ENCODE results near the gene MTMR10.

MTMR10 gene, protein sequence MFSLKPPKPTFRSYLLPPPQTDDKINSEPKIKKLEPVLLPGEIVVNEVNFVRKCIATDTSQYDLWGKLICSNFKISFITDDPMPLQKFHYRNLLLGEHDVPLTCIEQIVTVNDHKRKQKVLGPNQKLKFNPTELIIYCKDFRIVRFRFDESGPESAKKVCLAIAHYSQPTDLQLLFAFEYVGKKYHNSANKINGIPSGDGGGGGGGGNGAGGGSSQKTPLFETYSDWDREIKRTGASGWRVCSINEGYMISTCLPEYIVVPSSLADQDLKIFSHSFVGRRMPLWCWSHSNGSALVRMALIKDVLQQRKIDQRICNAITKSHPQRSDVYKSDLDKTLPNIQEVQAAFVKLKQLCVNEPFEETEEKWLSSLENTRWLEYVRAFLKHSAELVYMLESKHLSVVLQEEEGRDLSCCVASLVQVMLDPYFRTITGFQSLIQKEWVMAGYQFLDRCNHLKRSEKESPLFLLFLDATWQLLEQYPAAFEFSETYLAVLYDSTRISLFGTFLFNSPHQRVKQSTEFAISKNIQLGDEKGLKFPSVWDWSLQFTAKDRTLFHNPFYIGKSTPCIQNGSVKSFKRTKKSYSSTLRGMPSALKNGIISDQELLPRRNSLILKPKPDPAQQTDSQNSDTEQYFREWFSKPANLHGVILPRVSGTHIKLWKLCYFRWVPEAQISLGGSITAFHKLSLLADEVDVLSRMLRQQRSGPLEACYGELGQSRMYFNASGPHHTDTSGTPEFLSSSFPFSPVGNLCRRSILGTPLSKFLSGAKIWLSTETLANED

DNA sequence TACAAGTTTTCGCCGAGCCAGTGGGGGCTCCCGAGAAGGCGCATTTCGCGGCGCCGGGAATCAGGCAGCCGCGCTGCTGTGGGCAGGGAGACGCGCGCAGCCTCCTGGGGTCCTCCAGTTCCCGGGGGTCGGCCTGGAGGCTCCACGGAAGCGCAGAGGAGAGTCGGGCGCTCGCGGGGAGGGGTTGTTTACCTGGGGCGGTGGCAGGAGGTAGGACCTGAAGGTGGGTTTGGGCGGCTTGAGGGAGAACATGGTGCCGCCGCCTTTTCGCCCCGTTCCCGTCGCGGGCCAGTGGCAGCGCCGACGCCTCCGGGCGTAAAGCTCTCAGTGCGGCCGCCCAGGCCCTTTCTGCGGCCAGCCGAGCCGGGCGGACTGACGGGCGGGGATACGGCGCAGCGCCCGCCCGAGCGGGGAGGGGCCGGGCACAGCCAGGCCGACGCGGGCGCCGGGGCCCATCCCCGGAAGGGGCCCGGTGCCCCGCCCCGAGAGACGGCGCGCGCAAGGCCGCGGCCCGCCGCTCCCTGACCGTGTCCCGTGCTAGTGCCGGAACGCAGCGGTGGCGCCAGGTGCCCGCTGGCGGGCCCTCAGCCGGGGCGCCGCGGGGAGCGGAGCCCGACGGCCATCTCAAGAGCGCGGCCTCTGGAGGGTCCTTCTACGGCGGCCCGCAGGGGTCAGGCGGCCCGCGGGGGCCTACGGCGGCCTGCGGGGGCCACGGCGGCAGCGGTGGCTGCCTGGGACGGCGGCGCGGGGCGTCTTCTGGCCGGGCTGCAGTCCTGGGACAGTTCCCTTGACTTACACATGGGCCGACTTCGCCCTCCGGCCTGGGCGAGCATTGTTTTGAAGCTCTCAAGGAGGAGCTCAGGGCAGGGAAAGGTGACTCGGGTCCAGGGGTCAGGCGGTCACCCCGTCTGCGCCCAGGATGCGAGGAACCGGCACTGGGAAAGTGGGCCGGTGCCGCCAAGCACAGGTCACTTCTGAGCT, at the start of gene MTMR10:
Gene MTMR10, minus strand, starts transcription at position 374 of the 981 bp plus-strand sequence. Its CDS starts 122 bp downstream, at position 252.
- DNase-seq (ENCODE audit: low spot score), result peak; percentile 91

DNA sequence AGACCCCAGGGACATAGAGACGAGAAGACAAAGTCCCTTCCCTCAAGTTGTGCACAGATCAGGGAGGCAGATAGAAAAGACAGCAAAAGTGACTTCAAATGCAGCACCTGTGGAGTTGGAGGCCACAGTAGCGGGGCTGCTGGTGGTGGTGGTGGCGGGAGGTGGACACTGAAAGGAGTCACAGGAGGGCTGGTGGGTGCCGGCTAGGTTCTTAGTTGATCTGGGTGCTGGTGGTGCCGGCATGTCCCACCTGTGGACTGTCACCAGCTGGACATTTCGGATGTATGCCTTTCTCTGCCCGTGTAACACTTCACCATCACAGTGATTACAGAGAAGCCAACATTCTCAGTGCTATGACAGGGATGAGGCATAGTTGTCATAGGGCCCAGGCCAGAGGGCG, 49.2 kb upstream of the MTMR10 start:
- DNase-seq (ENCODE audit: low spot score), result no peak

DNA sequence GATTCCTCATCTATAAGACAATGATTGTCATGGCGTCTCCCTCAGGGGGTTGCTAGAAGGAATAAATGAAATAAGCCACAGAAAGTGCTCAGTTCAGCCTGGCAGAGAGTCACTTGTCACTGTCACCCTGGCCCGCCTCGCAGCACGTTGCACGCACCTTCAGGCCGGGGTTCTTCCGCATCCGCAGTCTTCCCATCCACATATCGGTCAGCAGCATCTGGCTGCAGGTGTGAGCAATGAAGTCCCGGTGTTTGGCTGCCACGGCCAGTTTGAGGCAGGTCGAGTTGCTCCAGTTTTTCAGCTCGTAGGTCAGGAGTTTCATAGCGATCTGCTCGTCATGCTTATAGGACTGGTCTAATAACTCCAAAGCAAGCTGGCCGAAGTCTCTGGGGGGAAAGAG, 48.5 kb upstream of the MTMR10 start:
- DNase-seq (ENCODE audit: low spot score), result no peak

DNA sequence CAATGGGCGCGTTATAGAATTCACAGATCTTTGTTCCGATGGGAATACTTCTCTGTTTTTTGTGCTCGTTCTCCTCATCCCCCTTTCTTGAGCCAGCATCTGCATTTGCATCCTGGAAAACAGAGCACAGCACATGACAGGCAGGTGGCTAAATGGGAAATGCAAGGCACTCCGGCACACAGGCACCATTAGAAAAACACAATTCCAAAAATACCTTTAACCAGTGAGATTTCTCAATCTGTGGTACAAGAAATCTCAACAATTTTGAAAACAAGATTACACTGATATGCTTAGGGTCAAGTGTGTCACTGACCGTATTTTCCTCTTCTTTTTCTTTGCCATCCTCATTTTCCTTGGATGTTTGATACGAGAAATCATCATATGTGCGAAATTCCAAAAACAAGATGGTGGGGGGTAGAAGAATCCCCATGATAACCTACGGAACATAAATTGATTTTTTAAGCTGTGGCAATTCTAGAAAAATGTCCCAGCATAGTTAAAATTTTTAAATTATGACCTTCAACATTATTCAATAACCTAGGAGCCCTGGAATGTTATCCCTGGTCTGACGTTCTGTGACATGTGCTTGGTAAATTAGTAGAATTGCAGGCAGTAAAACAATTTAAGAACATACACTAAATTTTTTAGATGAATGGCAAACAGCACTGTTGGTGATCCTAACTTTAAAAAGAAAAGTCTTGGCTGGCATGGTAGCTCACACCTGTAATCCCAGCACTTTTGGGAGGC, 46.5 kb upstream of the MTMR10 start:
- DNase-seq (ENCODE audit: low spot score), result no peak

DNA sequence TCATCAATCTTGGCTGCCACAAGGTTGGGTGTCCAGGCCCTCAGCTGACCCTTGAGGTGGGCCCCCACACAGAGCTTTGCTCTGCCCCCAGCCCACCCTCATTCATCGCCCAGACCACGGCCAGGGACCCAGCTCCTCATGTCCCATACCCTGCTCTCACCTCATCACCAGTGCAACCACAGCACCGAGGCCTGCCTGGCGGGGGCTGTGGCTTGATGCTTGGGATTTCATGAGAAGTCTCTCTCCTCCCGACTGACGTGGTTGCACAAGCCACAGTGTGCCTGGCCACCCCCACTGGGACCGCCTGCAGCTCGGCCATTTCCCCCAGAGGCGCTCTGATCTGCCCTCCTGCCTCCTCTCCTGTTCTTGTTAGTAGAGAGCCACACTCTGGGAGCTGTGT, 45.4 kb upstream of the MTMR10 start:
- DNase-seq (ENCODE audit: low spot score), result no peak

DNA sequence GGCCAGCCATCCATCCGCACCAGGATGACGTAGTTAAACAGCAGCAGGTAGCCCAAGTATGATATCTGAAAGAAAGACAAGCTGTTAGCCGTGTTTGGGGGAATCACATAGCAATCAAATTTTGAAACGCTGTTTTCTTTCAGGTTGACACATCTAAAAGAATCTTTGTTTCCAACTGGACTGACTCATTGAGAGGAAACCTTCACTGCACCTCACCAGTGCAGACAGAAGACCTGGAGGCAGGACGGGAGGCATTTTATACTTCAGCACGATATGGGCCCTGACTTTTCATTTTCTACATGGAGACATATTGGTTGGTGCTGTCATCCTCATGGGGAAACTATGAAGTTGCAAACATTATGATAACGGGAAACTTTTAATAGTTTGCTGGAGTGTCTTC, 44.2 kb upstream of the MTMR10 start:
- no peak for DNase-seq (ENCODE audit: low spot score)

DNA sequence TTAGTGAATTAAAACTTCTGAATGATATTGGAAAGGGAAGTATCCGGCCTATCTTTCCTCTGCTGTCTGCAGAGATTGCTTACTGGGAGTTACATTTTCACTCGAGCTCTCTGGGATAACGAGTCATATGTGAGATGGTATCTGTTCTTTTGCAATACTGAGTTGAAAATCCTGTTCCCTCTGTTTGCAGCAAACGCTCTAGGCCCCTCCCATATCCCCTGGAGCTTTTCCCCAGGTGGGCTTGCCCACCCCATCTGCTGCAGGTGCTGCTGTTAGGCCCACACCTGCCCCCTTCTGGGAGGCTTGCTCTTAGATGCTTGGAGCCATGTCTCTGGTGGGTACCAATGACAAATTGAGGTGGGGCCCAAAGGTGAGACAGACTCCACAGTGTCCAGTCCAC, 42.7 kb upstream of the MTMR10 start:
- no peak for DNase-seq (ENCODE audit: low spot score)

DNA sequence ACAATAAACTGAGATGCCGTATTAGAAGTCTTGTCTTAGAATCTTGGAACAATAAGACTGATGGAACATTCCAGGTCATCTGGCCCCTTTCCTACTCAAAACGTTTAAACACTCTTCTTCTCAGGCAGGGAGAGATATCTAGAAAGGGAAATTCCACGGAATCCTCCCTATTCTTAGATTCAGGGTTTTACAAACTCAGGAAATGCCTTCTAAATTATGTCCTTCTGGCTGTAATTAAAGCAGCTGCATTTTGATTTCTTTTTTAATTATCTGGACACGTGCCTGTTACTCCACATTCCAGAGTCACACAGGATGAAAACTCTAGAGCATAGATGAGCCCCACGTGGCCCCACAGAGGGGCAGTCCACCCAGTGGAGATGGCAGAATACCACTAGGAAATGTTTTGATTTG, 41.5 kb upstream of the MTMR10 start:
- no peak for DNase-seq (ENCODE audit: low spot score)

DNA sequence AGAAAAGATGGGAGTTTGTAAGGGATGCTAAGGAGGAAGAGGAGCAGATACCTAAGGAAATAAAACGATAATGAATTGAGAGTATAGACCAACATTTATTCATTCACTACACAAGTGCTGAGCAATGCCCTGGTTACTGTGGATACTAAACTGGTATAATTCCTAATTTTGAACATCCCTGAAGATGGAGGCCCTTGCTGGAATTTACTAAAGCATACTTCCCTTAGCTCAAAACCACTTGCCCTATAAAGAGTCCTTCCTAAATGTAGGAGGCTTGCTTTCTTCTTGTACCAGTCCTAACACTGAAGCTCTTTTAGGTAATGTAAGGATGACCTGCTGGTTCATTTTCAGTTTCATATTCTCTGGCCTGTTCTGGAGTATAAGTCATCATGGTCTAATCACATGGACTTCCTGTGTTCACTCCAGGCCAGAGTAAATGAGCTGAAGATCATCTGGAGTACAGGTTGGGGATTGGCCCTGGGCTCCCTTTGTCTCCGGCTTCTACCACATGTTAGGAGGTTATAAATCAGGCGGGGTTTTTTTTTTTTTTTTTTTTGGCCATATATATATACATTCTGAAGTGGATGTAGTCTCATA, 40.1 kb upstream of the MTMR10 start:
- DNase-seq (ENCODE audit: low spot score), result no peak

DNA sequence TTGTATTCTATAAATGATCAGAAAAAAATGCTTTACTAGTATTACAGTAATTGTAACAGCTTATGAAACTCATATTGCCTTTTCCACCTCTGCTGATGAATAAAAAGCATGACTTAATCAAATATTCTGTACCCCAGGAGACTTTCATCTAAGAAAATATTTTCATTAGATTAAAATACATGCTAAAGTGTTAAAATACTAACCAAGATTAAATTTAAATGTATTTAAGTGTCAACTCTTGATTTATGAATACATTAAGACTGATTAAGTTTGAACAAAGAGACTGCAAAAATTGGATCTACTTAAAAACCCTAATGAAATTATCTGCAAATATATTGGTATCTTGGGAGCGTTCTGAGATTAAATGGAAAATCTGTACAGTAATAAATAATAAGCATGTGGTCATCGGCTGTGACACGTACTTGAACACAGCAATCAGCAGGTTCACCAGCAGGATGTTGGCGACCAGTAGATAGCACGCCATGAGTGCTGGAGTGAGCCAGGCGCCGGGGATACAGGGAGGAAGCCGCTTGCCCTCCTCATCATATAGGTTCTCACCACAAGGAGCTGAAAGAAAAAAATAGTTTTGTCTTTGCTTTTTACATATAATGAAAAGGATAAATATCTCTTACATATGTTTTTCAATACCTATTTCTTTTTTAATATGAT, 36.6 kb upstream of the MTMR10 start:
- no peak for DNase-seq (ENCODE audit: low spot score)

DNA sequence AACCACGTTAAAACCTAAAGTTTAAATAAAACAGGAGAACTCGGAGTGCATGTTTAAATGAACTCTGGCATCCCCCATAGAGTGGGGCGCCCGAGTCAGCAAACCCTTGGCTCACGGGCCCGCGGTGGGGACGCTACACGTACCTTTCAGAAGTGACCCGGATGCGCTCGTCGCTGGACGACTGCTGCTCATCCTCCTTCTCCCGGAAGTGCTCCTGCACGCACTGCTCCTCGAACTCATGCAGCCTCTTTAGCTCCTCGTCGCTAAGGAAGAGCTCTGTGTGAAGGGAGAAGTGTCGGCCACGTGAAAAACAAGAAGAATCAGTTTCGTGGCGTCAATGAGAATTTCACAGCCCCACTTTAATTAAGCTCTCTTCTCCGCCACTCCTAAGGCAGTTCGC, 34.6 kb upstream of the MTMR10 start:
- no peak for DNase-seq (ENCODE audit: low spot score)

DNA sequence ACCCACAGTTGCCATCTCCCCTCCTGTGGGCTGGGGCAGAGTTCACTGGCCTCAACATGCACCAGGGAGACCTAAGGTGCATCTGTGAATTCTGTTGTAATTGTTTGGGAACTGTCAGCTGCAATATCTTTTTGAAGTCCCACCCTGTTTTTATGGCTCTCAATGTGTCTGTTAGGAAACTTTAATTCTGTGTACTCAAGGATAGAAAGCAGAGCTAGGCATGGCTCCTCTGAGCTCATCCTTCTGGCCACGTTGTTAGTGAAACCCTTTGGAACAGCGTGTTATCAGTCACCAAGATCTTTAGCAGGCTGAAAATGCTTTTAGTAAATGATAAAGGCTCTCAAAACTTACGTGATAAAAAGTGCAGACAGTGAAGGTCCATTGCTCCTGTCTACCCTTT, 33.6 kb upstream of the MTMR10 start:
- no peak for DNase-seq (ENCODE audit: low spot score)

DNA sequence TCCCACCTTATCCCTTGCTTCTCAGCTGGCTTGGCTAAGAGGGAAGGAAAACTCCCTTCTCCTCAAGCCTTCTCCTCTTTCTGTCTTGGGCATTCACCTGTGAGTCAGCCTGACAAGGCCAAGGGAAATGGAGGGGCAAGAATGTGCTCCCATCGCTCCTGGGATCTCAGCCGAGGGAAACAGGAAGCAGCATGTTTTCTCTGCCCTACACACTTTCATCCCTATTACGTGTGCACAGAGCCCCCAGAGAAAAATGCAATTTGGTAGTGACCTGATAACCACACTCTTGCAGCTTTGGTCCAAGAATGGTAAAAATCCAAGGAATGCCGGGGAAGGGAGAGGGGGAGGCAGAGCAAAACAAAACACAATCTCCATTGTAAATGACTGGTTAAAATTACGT, 32.9 kb upstream of the MTMR10 start:
- no peak for DNase-seq (ENCODE audit: low spot score)

DNA sequence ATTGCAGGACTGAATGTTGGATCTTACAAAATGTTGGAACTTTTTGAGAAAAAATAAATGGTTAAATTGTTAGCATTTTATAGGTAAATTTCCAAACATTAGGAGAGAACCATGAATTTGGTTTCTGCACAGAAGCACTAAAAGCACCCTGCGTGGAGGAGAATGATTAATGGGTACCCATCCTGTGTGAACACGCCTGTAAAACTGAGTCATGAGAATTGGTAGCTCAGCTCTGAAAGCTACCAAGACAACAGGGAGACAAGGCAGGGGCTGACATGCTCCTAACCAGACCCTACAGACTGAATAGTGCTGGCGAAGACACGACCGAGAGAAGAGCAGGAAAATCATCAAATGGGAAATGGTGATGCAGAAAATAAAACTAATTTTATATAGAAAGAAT, 32.4 kb upstream of the MTMR10 start:
- DNase-seq (ENCODE audit: low spot score), result no peak

DNA sequence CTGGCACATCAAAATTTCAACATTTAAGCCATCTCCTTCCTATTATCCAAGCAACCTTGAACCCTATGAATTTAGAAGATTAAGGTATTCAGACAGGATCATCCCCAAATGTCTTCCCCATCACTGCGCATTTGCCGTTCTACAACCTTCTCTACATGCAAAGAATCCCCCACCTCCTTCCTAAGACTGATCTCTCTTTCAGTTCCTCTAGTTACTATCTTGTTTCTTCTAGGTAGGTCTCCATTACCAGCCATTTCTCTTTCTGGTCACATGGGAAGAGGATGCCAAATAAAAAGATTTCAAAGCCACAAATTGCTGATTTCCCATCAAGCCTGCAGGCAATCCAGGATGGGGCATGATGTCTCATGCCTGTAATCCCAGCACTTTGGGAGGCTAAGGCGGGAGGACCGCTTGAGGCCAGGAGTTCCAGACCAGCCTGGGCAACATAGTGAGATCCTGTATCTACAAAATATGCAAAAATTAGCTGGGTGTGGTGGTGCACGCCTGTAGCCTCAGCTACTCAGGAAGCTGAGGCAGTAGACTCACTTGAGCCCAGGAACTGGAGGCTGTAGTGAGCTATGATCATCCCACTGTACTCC, 29.7 kb upstream of the MTMR10 start:
- no peak for DNase-seq (ENCODE audit: low spot score)

DNA sequence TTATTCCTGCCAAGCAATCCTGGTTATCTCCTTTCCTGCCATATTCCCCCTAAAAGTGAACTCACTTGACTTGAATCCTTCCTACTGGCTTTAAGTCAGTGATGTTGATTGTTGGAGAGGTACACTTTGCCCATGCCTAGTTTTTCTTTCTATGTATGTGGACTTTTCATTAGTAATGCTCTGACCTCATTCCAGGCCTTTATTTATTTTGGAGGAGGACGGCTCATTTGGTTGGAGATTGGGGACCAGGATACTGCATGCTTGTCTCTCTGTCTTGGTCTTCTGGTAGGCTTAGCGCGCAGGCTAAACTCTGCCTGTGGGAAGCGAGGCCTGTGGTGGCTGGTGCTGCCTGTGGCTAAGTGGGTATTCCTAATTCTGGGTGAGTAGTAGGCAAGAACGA, 29.1 kb upstream of the MTMR10 start:
- DNase-seq (ENCODE audit: low spot score), result no peak

DNA sequence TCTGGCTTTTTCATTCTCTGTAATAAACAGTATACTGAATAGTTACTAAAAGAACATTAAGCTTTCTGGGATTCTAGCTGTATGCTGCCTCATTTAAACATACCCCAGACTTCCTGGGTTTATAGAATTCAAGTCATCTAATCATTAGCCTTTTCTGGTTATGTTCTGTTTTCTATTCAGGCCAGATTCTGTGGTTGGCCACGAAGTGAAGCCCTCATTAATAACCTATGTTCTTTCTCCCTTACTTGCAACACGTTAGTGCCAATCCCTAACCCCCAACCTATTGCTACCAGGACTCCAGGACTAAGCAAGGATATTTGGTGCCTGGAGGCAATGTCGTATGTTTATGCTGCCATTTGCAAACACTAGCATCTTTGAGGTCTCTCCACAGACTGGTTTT, 28.6 kb upstream of the MTMR10 start:
- no peak for DNase-seq (ENCODE audit: low spot score)

DNA sequence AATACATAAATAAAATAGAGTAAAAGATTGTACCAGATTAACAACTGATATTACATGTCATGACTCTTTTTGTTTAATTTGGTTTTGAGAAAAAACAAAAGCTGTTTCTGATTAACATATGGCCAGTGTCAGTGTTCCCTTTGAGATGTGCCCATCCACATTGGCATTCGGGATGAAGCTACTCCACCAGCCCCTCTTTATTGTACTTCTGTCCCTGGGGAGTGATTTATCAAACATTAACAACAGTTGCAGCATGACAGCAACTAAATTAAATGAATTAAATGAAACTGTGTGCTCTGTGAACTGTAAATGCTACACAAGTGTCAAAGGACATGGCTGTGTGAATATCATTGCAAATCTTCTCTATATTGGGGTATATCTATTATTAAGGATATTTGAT, 25.9 kb upstream of the MTMR10 start:
- no peak for DNase-seq (ENCODE audit: low spot score)

DNA sequence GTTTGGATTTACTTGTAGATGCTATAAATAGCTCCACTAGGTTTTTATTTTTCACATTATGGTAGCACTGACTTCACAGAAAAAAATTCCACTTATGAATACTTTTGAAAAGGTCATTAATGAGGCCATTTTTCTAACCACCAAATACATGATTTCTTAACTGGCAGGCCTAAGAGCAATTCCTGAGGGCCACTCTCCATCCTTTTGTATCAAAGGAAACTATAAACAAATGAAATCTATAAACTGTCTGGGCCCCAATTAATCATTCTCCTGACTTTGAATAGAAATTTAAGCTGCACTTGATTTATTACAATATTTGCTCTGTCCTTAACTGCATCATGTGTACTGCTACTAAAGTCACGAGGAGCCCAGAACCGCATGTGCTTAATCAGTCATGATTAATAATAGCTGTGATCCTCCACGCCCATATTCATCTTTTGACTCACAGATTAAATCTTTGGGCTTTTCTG, 25.1 kb upstream of the MTMR10 start:
- DNase-seq (ENCODE audit: low spot score), result no peak

DNA sequence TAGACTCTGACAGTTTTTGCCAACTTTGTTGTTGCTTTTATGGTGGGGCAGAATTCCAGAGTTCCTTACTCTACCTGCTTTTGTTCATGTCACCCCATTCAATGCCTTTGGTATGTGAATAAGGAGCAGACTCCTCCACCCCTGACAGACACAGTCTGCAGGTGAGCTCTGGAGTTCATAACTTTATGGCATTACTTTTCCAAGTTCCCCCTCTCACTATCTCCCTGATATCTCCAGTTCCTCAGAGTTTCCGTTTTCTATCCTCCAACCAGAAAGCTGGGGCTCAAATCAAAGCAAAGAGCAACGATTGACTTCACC, 23.1 kb upstream of the MTMR10 start:
- DNase-seq (ENCODE audit: low spot score), result no peak

Measured in germinal center (tissue), 1 donor.